PC-3 (cell line): Measurements from ENCODE around the gene NEDD4. TPM values are rescaled to one million over a fixed set of nuclear protein-coding genes. Genes with fewer than 3 reads are reported as not detected.
A peak's percentile ranks its signal among the peaks of the same experiment; 100 is the strongest.
"Not testable (repeated sequence)": the region's sequence is repeated elsewhere in the genome, so short reads cannot be mapped to it uniquely, and the experiment has no call there.

Experiments used
- ATAC-seq: fragments of 200-7000 bp; cut with Tn5 transposase; 2 replicates; pipeline ENCODE4 v1.9.1; 2020; ENCODE audit warnings: mild to moderate bottlenecking, moderate library complexity
- BruUV-seq: library from RNA; stranded (reverse); fragments of 400-500 nt; replicated peaks from 2 replicates; lab custom pipeline; 2021; lab: Mats Ljungman, UMichigan
- CTCF ChIA-PET: fragments of 300-600 bp; sonication (Branson Sonifier 250); formaldehyde crosslinking; loops from one replicate; lab custom pipeline; 2022; ENCODE audit warnings: antibody characterized with exemption; lab: Charles Lee
- POLR2A ChIA-PET: fragments of 300-600 bp; sonication (Branson Sonifier 250); formaldehyde crosslinking; loops from one replicate; lab custom pipeline; 2022; ENCODE audit warnings: antibody characterized with exemption; ENCODE audit not compliant: unreplicated experiment; lab: Charles Lee
- DNase-seq: peaks from one replicate; pipeline ENCODE4 v3.0.0-alpha.2; 2015
- H2AFZ ChIP-seq: fragments of 300-600 bp; sonication (generic); 2 replicates; pipeline ENCODE4 v1.6.0; 2016; ENCODE audit warnings: antibody characterized with exemption, low read length
- H3F3A ChIP-seq: fragments of 300-600 bp; sonication (generic); one replicate; pipeline ENCODE4 v1.6.0; 2017; ENCODE audit warnings: antibody characterized with exemption, low read length, control low read depth, mild to moderate bottlenecking; ENCODE audit not compliant: unreplicated experiment
- H3K27ac ChIP-seq: fragments of 300-600 bp; sonication (generic); 2 replicates; pipeline ENCODE4 v1.5.1; 2016; ENCODE audit warnings: mild to moderate bottlenecking, low read length
- H3K27me3 ChIP-seq: fragments of 300-600 bp; sonication (generic); 2 replicates; pipeline ENCODE4 v1.6.1; 2016; ENCODE audit warnings: low read length, mixed read lengths
- H3K36me3 ChIP-seq: fragments of 300-600 bp; sonication (generic); 2 replicates; pipeline ENCODE4 v1.6.1; 2016; ENCODE audit warnings: low read depth, mixed run types, low read length, mixed read lengths
- H3K4me1 ChIP-seq: fragments of 300-600 bp; sonication (generic); 2 replicates; pipeline ENCODE4 v1.5.1; 2016; ENCODE audit warnings: low read length; ENCODE audit not compliant: insufficient read depth
- H3K4me2 ChIP-seq: fragments of 300-600 bp; sonication (generic); 2 replicates; pipeline ENCODE4 v1.6.0; 2016; ENCODE audit warnings: low read length
- H3K4me3 ChIP-seq: fragments of 300-600 bp; sonication (generic); 2 replicates; pipeline ENCODE4 v1.5.1; 2016; ENCODE audit warnings: mild to moderate bottlenecking, low read length, mixed read lengths
- H3K79me2 ChIP-seq: fragments of 300-600 bp; sonication (generic); 2 replicates; pipeline ENCODE4 v1.6.1; 2017; ENCODE audit warnings: low read length, mixed read lengths
- H3K9ac ChIP-seq: fragments of 300-600 bp; sonication (generic); 2 replicates; pipeline ENCODE4 v1.6.0; 2016; ENCODE audit warnings: mild to moderate bottlenecking, low read length
- H3K9me2 ChIP-seq: fragments of 300-600 bp; sonication (generic); replicated peaks from 2 replicates; pipeline ENCODE4 v1.6.1; 2016; ENCODE audit warnings: mixed run types, low read length, mixed read lengths
- H3K9me3 ChIP-seq: fragments of 300-600 bp; sonication (generic); 2 replicates; pipeline ENCODE4 v1.6.1; 2016; ENCODE audit warnings: low read length, mixed read lengths
- H4K20me1 ChIP-seq: fragments of 300-600 bp; sonication (generic); 2 replicates; pipeline ENCODE4 v1.6.1; 2016; ENCODE audit warnings: low read length, mixed read lengths
- CTCF ChIP-seq: fragments of 300-600 bp; sonication (generic); conservative IDR thresholded peaks from 2 replicates; pipeline ENCODE4 v1.5.1; 2017; ENCODE audit warnings: antibody characterized with exemption, low read depth, mild to moderate bottlenecking, low read length
- EZH2 ChIP-seq: fragments of 300-600 bp; sonication (generic); IDR thresholded peaks from one replicate; pipeline ENCODE4 v1.6.1; 2017; ENCODE audit warnings: antibody characterized with exemption, mild to moderate bottlenecking, low read length; ENCODE audit not compliant: unreplicated experiment
- EZH2phosphoT487 ChIP-seq: fragments of 300-600 bp; sonication (generic); IDR thresholded peaks from 2 replicates; pipeline ENCODE4 v1.6.1; 2018; ENCODE audit warnings: mild to moderate bottlenecking, antibody characterized with exemption, low read length, borderline replicate concordance
- intact Hi-C: fragments of 100-400 bp; cut with micrococcal nuclease; formaldehyde crosslinking; loops from 2 replicates; pipeline ENCODE4 v1.9.0; 2023
- total RNA-seq: library from RNA; depleted of rRNA; stranded (reverse); fragments of >200 nt; gene quantifications from 2 replicates; pipeline ENCODE4 v1.2.3, GENCODE V29; 2014

NEDD4 gene
- total RNA-seq, 1 experiment from 2014 or later: 9.6 TPM

GRCh38 chr15:55869660-55870059 lies 123.8 kb downstream of the NEDD4 start:
- H2AFZ ChIP-seq: no peak overlapping the region
- H3K27me3 ChIP-seq: no peaks in the 10 kb centered on the region
- H3F3A ChIP-seq: no peaks in the 10 kb centered on the region
- no peaks in the 10 kb centered on the region for H3K9me3 ChIP-seq
- ATAC-seq (no peak), DNase-seq (no peak)
- TF ChIP-seq EZH2phosphoT487: no peak
- no peak for TF ChIP-seq EZH2
- no peak for TF ChIP-seq CTCF
- no peak overlapping the region for H3K4me2 ChIP-seq
- no peak overlapping the region for H3K9ac ChIP-seq
- no peaks in the 10 kb centered on the region for H3K79me2 ChIP-seq
- CTCF ChIA-PET: no interaction called here
- H3K4me1 ChIP-seq: peaks cover 9% of the 10 kb centered on the region
- POLR2A ChIA-PET: no interaction called here
- no peaks in the 10 kb centered on the region for H4K20me1 ChIP-seq
- no TSS peak for BruUV-seq
- H3K9me2 ChIP-seq: no peaks in the 10 kb centered on the region
- intact Hi-C loops: no loop called here
- H3K27ac ChIP-seq: no peak overlapping the region
- H3K36me3 ChIP-seq: no peaks in the 10 kb centered on the region
- no peak overlapping the region for H3K4me3 ChIP-seq

- POLR2A ChIA-PET: no interaction called here
- CTCF ChIA-PET: no interaction called here
Measured at GRCh38 chr15:55868707-55869106, 124.7 kb downstream of the NEDD4 start.

GRCh38 chr15:55868291-55868690 lies 125.1 kb downstream of the NEDD4 start:
- H3K27ac ChIP-seq, POLR2A ChIA-PET, H3K4me3 ChIP-seq, H4K20me1 ChIP-seq, ATAC-seq, BruUV-seq, H3K36me3 ChIP-seq, H3K9me3 ChIP-seq, H3K4me1 ChIP-seq, intact Hi-C loops, H3K9ac ChIP-seq, CTCF ChIA-PET, H3K9me2 ChIP-seq, DNase-seq, H3K4me2 ChIP-seq, H3K27me3 ChIP-seq, H3K79me2 ChIP-seq, H3F3A ChIP-seq, H2AFZ ChIP-seq: not testable (repeated sequence)

More at GRCh38 chr15:55868707-55869106, 124.7 kb downstream of the NEDD4 start:
- no peaks in the 10 kb centered on the region for H3K27me3 ChIP-seq
- TF ChIP-seq CTCF: no peak
- TF ChIP-seq EZH2phosphoT487: no peak
- no peak for TF ChIP-seq EZH2
- no peaks in the 10 kb centered on the region for H4K20me1 ChIP-seq
- no TSS peak for BruUV-seq
- H3K4me3 ChIP-seq: no peak overlapping the region
- no peaks in the 10 kb centered on the region for H3F3A ChIP-seq
- peaks cover 9% of the 10 kb centered on the region for H3K4me1 ChIP-seq
- 0 out of 2 replicates have a peak overlapping the region, but pooled peaks have one; percentile 8 for H3K4me2 ChIP-seq
- H3K9me3 ChIP-seq: no peaks in the 10 kb centered on the region
- H2AFZ ChIP-seq: no peak overlapping the region
- intact Hi-C loops: no loop called here
- no peak overlapping the region for H3K27ac ChIP-seq
- H3K9me2 ChIP-seq: no peaks in the 10 kb centered on the region
- no peak overlapping the region for H3K9ac ChIP-seq
- no peaks in the 10 kb centered on the region for H3K36me3 ChIP-seq
- no peaks in the 10 kb centered on the region for H3K79me2 ChIP-seq
- ATAC-seq (peak; percentile 72), DNase-seq (peak; percentile 60)
